SK-N-MC (cell line): Measurements from ENCODE around the gene TRAPPC3.
A peak's percentile ranks its signal among the peaks of the same experiment; 100 is the strongest.

ENCODE experiments used
- DNase-seq: peaks from one replicate; pipeline ENCODE4 v3.0.0-alpha.2; 2011; ENCODE audit warnings: low read depth, low spot score
- H3K27ac ChIP-seq: fragments of 200-600 bp; sonication (generic); 2 replicates; pipeline ENCODE4 v1.5.1; 2016; ENCODE audit warnings: mixed run types
- H3K36me3 ChIP-seq: fragments of 200-600 bp; sonication (generic); 2 replicates; pipeline ENCODE4 v1.6.1; 2017; ENCODE audit warnings: antibody characterized with exemption, low read length, mixed read lengths; ENCODE audit not compliant: insufficient read depth
- H3K4me3 ChIP-seq: fragments of 200-600 bp; sonication (generic); 2 replicates; pipeline ENCODE4 v1.5.1; 2016
- H3K9ac ChIP-seq: fragments of 200-600 bp; sonication (generic); 2 replicates; pipeline ENCODE4 v1.8.0; 2017; ENCODE audit warnings: mixed run types, mixed read lengths; ENCODE audit not compliant: insufficient read length
- H3K9me3 ChIP-seq: fragments of 200-600 bp; sonication (generic); 2 replicates; pipeline ENCODE4 v1.6.1; 2017; ENCODE audit warnings: low read depth, mild to moderate bottlenecking, antibody characterized with exemption, low read length, moderate library complexity, mixed read lengths
- EZH2 ChIP-seq: fragments of 200-600 bp; sonication (generic); IDR thresholded peaks from one replicate; pipeline ENCODE4 v1.6.1; 2017; ENCODE audit warnings: antibody characterized with exemption
- FOXP2 ChIP-seq: optimal IDR thresholded peaks from 2 replicates; pipeline ENCODE3; 2011; ENCODE audit warnings: mild to moderate bottlenecking, moderate library complexity; ENCODE audit not compliant: insufficient read depth; ENCODE audit errors: extremely low read length, control extremely low read depth
- POLR2AphosphoS5 ChIP-seq: IDR thresholded peaks from 2 replicates; pipeline ENCODE4 v1.6.1; 2012; ENCODE audit warnings: mild to moderate bottlenecking, low read depth, low read length, borderline replicate concordance

The TRAPPC3 gene

DNA sequence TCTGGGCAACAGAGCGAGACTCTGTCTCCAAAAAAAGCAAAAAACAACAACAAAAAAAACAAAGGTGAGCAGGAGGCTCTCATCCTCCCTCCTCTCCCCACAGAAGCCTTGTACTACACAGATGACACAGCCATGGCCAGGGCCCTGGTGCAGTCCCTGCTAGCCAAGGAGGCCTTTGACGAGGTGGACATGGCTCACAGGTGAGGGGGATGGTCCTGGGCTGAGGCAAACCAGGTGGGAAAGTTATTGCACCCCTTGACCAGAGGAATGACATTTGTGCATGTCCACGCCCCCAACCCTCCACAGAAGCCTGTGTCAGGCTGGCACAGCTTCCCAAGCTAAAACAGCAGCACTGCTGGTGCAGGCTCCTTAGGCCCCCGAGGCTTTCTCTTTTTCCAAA lies 58.1 kb downstream of the TRAPPC3 start:
- H3K36me3 ChIP-seq = peaks cover 46% of the 10 kb centered on the region
- no peak overlapping the region for H3K27ac ChIP-seq
- TF ChIP-seq POLR2AphosphoS5 (no peak), FOXP2 (no peak), EZH2 (no peak)

GRCh38 chr1:36089393-36090121 lies 59.7 kb downstream of the TRAPPC3 start:
- TF ChIP-seq FOXP2 (no peak), EZH2 (no peak), POLR2AphosphoS5 (no peak)
- Histone ChIP-seq H3K36me3 (peaks cover 41% of the 10 kb centered on the region), H3K9ac (peak overlapping the region; percentile 93), H3K9me3 (no peaks in the 10 kb centered on the region), H3K4me3 (peak overlapping the region; percentile 92), H3K27ac (no peak overlapping the region)
- DNase-seq = no peak

More for the DNA sequence above, 58.1 kb downstream of the TRAPPC3 start:
- Histone ChIP-seq H3K9ac (no peak overlapping the region), H3K4me3 (no peak overlapping the region), H3K9me3 (no peaks in the 10 kb centered on the region)
- DNase-seq = no peak

GRCh38 chr1:36088577-36089392 lies 60.5 kb downstream of the TRAPPC3 start, which contains the start of gene ADPRS:
ADPRS (plus strand) TSS chr1:36088892; CDS start chr1:36088905, 13 bp downstream.
- Histone ChIP-seq H3K27ac (peak within 1 kb of the TSS; percentile 42), H3K9me3 (no peaks in the 10 kb centered on the region), H3K4me3 (peak within 1 kb of the TSS; percentile 92), H3K36me3 (peaks cover 33% of the 10 kb centered on the region), H3K9ac (peak within 1 kb of the TSS; percentile 93)
- DNase-seq = peak; percentile 59
- TF ChIP-seq EZH2 (no peak), POLR2AphosphoS5 (peak; percentile 95)

DNA sequence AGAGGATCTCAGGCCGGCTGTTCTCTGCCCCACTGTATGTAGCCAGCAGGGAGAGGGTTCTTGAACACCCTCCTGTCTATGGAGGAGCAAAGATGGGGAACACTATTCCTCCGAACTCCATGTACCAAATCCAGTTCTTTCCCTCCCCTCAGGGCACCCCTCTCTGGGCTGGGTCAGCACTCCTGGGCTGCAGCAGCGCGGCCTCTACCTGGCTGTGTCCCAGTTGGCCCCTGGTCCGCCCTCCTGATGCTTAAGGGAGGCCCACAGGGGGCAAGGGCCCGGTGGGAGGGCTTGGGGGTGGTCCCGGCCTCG lies 61.1 kb downstream of the TRAPPC3 start:
- no peaks in the 10 kb centered on the region for H3K9me3 ChIP-seq
- peak overlapping the region; percentile 42 for H3K27ac ChIP-seq
- no peak for TF ChIP-seq POLR2AphosphoS5
- no peak for TF ChIP-seq FOXP2
- TF ChIP-seq EZH2 = no peak
- H3K4me3 ChIP-seq = peak overlapping the region; percentile 92
- peak overlapping the region; percentile 93 for H3K9ac ChIP-seq
- DNase-seq = no peak
- peaks cover 28% of the 10 kb centered on the region for H3K36me3 ChIP-seq

GRCh38 chr1:36087233-36088123 lies 61.8 kb downstream of the TRAPPC3 start:
- no peak for DNase-seq
- no peaks in the 10 kb centered on the region for H3K9me3 ChIP-seq
- peak overlapping the region; percentile 92; the same call in 1 of the 2 replicates for H3K4me3 ChIP-seq
- H3K27ac ChIP-seq = no peak overlapping the region
- TF ChIP-seq POLR2AphosphoS5 (no peak), FOXP2 (no peak), EZH2 (no peak)
- no peak overlapping the region for H3K9ac ChIP-seq
- H3K36me3 ChIP-seq = peaks cover 20% of the 10 kb centered on the region
